SJCRH30 (cell line): ENCODE measurements around the gene SKAP1. TPM values are rescaled to one million over a fixed set of nuclear protein-coding genes. Genes with fewer than 3 reads are reported as not detected.
"Not testable (repeated sequence)": the region's sequence is repeated elsewhere in the genome, so short reads cannot be mapped to it uniquely, and the experiment has no call there.

Experiments used
- DNase-seq, 2 experiments: peaks; one replicate each; pipeline ENCODE4 v3.0.0-alpha.2; 2015 to 2020
- H3K27ac ChIP-seq: fragments of 250-450 bp; sonication (Bioruptor Pico); 2 replicates; pipeline ENCODE4 v1.5.1; 2020; ENCODE audit warnings: mild to moderate bottlenecking, moderate library complexity
- H3K27me3 ChIP-seq: fragments of 250-450 bp; sonication (Bioruptor Pico); 2 replicates; pipeline ENCODE4 v1.5.1; 2020; ENCODE audit warnings: mild to moderate bottlenecking, moderate library complexity
- H3K36me3 ChIP-seq: fragments of 250-450 bp; sonication (Bioruptor Pico); 2 replicates; pipeline ENCODE4 v1.5.1; 2020; ENCODE audit warnings: mild to moderate bottlenecking, moderate library complexity
- H3K4me1 ChIP-seq: fragments of 250-450 bp; sonication (Bioruptor Pico); 2 replicates; pipeline ENCODE4 v1.5.1; 2020; ENCODE audit warnings: mild to moderate bottlenecking, moderate library complexity
- H3K4me3 ChIP-seq: fragments of 250-450 bp; sonication (Bioruptor Pico); 2 replicates; pipeline ENCODE4 v1.5.1; 2020; ENCODE audit warnings: mild to moderate bottlenecking, moderate library complexity
- H3K9me3 ChIP-seq: fragments of 250-450 bp; sonication (Bioruptor Pico); replicated peaks from 2 replicates; pipeline ENCODE4 v1.5.1; 2020; ENCODE audit warnings: mild to moderate bottlenecking, moderate library complexity
- total RNA-seq: library from RNA; depleted of rRNA; stranded (reverse); fragments of >200 nt; shearing (Covaris generic); gene quantifications from 2 replicates; pipeline ENCODE4 v1.2.3, GENCODE V29; 2014

SKAP1 gene
- total RNA-seq, 1 experiment from 2014 or later = not detected

- Histone ChIP-seq H3K36me3 (no peaks in the 10 kb centered on the region), H3K4me3 (no peak overlapping the region), H3K27me3 (no peaks in the 10 kb centered on the region), H3K4me1 (peaks cover 25% of the 10 kb centered on the region), H3K9me3 (no peaks in the 10 kb centered on the region), H3K27ac (no peak overlapping the region)
- DNase-seq = no peak
Measured at GRCh38 chr17:48192321-48192731, 237.7 kb downstream of the SKAP1 start.

- no peak overlapping the region for H3K27ac ChIP-seq
- no peak for DNase-seq
- peaks cover 25% of the 10 kb centered on the region for H3K4me1 ChIP-seq
- no peaks in the 10 kb centered on the region for H3K27me3 ChIP-seq
- H3K36me3 ChIP-seq = no peaks in the 10 kb centered on the region
- H3K4me3 ChIP-seq = no peak overlapping the region
- no peaks in the 10 kb centered on the region for H3K9me3 ChIP-seq
Measured at GRCh38 chr17:48191362-48191761, 238.7 kb downstream of the SKAP1 start.

GRCh38 chr17:48190871-48191270, 239.1 kb downstream of the SKAP1 start:
- no peaks in the 10 kb centered on the region for H3K27me3 ChIP-seq
- peaks cover 25% of the 10 kb centered on the region for H3K4me1 ChIP-seq
- no peaks in the 10 kb centered on the region for H3K36me3 ChIP-seq
- no peaks in the 10 kb centered on the region for H3K9me3 ChIP-seq
- H3K4me3 ChIP-seq = no peak overlapping the region
- H3K27ac ChIP-seq = no peak overlapping the region
- DNase-seq = no peak

- Histone ChIP-seq H3K27ac (no peak overlapping the region), H3K27me3 (no peaks in the 10 kb centered on the region), H3K4me3 (no peak overlapping the region), H3K36me3 (no peaks in the 10 kb centered on the region), H3K9me3 (no peaks in the 10 kb centered on the region), H3K4me1 (peaks cover 21% of the 10 kb centered on the region)
- DNase-seq = peak; percentile 34 to 64
Measured at GRCh38 chr17:48187872-48188608, 242.0 kb downstream of the SKAP1 start.

GRCh38 chr17:48186317-48186716, 243.7 kb downstream of the SKAP1 start:
- H3K4me1 ChIP-seq = peaks cover 21% of the 10 kb centered on the region
- not testable (repeated sequence) for H3K9me3 ChIP-seq, H3K27me3 ChIP-seq, DNase-seq, H3K36me3 ChIP-seq, H3K4me3 ChIP-seq, H3K27ac ChIP-seq

GRCh38 chr17:48184721-48185120, 245.3 kb downstream of the SKAP1 start:
- no peak overlapping the region for H3K27ac ChIP-seq
- peak; percentile 52 to 72 for DNase-seq
- H3K36me3 ChIP-seq = no peaks in the 10 kb centered on the region
- H3K4me3 ChIP-seq = no peak overlapping the region
- no peaks in the 10 kb centered on the region for H3K27me3 ChIP-seq
- peaks cover 21% of the 10 kb centered on the region for H3K4me1 ChIP-seq
- no peaks in the 10 kb centered on the region for H3K9me3 ChIP-seq

- Histone ChIP-seq H3K27ac (no peak overlapping the region), H3K36me3 (no peaks in the 10 kb centered on the region), H3K9me3 (no peaks in the 10 kb centered on the region), H3K4me3 (no peak overlapping the region), H3K27me3 (no peaks in the 10 kb centered on the region), H3K4me1 (peaks cover 47% of the 10 kb centered on the region)
- peak in 1 of 2 experiments; percentile 50 for DNase-seq
Measured at GRCh38 chr17:48181653-48182052, 248.4 kb downstream of the SKAP1 start.

GRCh38 chr17:48180842-48181629, 249.0 kb downstream of the SKAP1 start:
- H3K27ac ChIP-seq = no peak overlapping the region
- H3K4me3 ChIP-seq = no peak overlapping the region

GRCh38 chr17:48179071-48179945, 250.7 kb downstream of the SKAP1 start:
- DNase-seq = peak; percentile 64 to 67
- no peaks in the 10 kb centered on the region for H3K36me3 ChIP-seq
- no peak overlapping the region for H3K4me3 ChIP-seq
- peaks cover 57% of the 10 kb centered on the region for H3K4me1 ChIP-seq
- H3K27me3 ChIP-seq = no peaks in the 10 kb centered on the region
- no peaks in the 10 kb centered on the region for H3K9me3 ChIP-seq
- no peak overlapping the region; the same call in 1 of the 2 replicates for H3K27ac ChIP-seq

More at GRCh38 chr17:48180842-48181629, 249.0 kb downstream of the SKAP1 start:
- H3K36me3 ChIP-seq = no peaks in the 10 kb centered on the region
- no peak for DNase-seq
- H3K9me3 ChIP-seq = no peaks in the 10 kb centered on the region
- H3K27me3 ChIP-seq = no peaks in the 10 kb centered on the region
- H3K4me1 ChIP-seq = peaks cover 53% of the 10 kb centered on the region

- Histone ChIP-seq H3K9me3 (no peaks in the 10 kb centered on the region), H3K36me3 (no peaks in the 10 kb centered on the region), H3K4me1 (peaks cover 61% of the 10 kb centered on the region), H3K27me3 (no peaks in the 10 kb centered on the region), H3K27ac (no peak overlapping the region), H3K4me3 (no peak overlapping the region)
- DNase-seq = no peak
Measured at GRCh38 chr17:48178317-48178716, 251.7 kb downstream of the SKAP1 start.

- H3K4me1 ChIP-seq = peaks cover 61% of the 10 kb centered on the region
- H3K4me3 ChIP-seq = no peak overlapping the region
- no peaks in the 10 kb centered on the region for H3K36me3 ChIP-seq
- DNase-seq = peak; percentile 60 to 69
- no peaks in the 10 kb centered on the region for H3K9me3 ChIP-seq
- no peak overlapping the region for H3K27ac ChIP-seq
- no peaks in the 10 kb centered on the region for H3K27me3 ChIP-seq
Measured at GRCh38 chr17:48177816-48178215, 252.2 kb downstream of the SKAP1 start.

- no peak overlapping the region for H3K4me3 ChIP-seq
- H3K36me3 ChIP-seq = no peaks in the 10 kb centered on the region
- H3K4me1 ChIP-seq = peaks cover 64% of the 10 kb centered on the region
- H3K27me3 ChIP-seq = no peaks in the 10 kb centered on the region
- DNase-seq = no peak
- no peaks in the 10 kb centered on the region for H3K9me3 ChIP-seq
- peak overlapping the region; percentile 96 for H3K27ac ChIP-seq
Measured at GRCh38 chr17:48176471-48176855, 253.6 kb downstream of the SKAP1 start.

- DNase-seq = peak; percentile 85 to 88
Measured at GRCh38 chr17:48175692-48176470, 254.1 kb downstream of the SKAP1 start.

More at GRCh38 chr17:48175692-48176470, 254.1 kb downstream of the SKAP1 start:
- H3K27ac ChIP-seq = peak overlapping the region; percentile 96
- H3K9me3 ChIP-seq = no peaks in the 10 kb centered on the region
- H3K4me1 ChIP-seq = peaks cover 64% of the 10 kb centered on the region
- H3K36me3 ChIP-seq = no peaks in the 10 kb centered on the region
- H3K4me3 ChIP-seq = no peak overlapping the region
- H3K27me3 ChIP-seq = no peaks in the 10 kb centered on the region
